SJSA1 (cell line): ENCODE measurements around the gene RRBP1. TPM values are rescaled to one million over a fixed set of nuclear protein-coding genes. Genes with fewer than 3 reads are reported as not detected.
"Not testable (repeated sequence)": the region's sequence is repeated elsewhere in the genome, so short reads cannot be mapped to it uniquely, and the experiment has no call there.

ENCODE experiments used
- DNase-seq, 2 experiments: peaks; one replicate each; pipeline ENCODE4 v3.0.0-alpha.2; 2015 to 2020; ENCODE audit warnings: low spot score in 2 of 2, low read depth in 1 of 2
- H3K27ac ChIP-seq: fragments of 250-450 bp; sonication (Bioruptor Pico); 2 replicates; pipeline ENCODE4 v1.5.1; 2020; ENCODE audit warnings: mild to moderate bottlenecking, moderate library complexity
- H3K27me3 ChIP-seq: fragments of 250-450 bp; sonication (Bioruptor Pico); replicated peaks from 2 replicates; pipeline ENCODE4 v1.5.1; 2020; ENCODE audit warnings: mild to moderate bottlenecking, moderate library complexity
- H3K36me3 ChIP-seq: fragments of 250-450 bp; sonication (Bioruptor Pico); 2 replicates; pipeline ENCODE4 v1.5.1; 2020; ENCODE audit warnings: mild to moderate bottlenecking
- H3K4me1 ChIP-seq: fragments of 250-450 bp; sonication (Bioruptor Pico); replicated peaks from 2 replicates; pipeline ENCODE4 v1.6.1; 2021; ENCODE audit warnings: mild to moderate bottlenecking
- H3K4me3 ChIP-seq: fragments of 250-450 bp; sonication (Bioruptor Pico); 2 replicates; pipeline ENCODE4 v1.5.1; 2020; ENCODE audit warnings: mild to moderate bottlenecking
- H3K9me3 ChIP-seq: fragments of 250-450 bp; sonication (Bioruptor Pico); replicated peaks from 2 replicates; pipeline ENCODE4 v1.5.1; 2020; ENCODE audit warnings: mild to moderate bottlenecking
- total RNA-seq: library from RNA; depleted of rRNA; stranded (reverse); fragments of >200 nt; shearing (Covaris generic); gene quantifications from 2 replicates; pipeline ENCODE4 v1.2.3, GENCODE V29; 2014

RRBP1 gene
- total RNA-seq, 1 experiment from 2014 or later: 272 TPM

DNA sequence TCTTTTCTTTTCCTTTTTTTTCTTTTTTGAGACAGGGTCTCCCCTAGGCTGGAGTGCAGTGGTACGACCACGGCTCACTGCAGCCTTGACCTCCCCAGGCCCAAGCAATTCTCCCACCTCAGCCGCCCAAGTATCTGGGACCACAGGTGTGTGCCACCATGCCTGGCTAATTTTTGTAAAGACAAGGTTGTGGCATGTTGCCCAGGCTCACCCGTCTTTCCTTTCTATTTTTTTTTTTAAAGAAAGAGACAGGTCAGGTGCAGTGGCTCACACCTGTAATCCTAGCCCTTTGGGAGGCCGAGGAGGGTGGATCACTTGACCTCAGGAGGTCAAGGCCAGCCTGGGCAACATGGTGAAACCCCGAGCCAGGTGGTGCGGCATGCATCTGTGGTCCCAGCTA is 34.3 kb upstream of the RRBP1 start:
- no peak overlapping the region for H3K4me3 ChIP-seq
- DNase-seq: no peak
- H3K27me3 ChIP-seq: no peaks in the 10 kb centered on the region
- no peak overlapping the region for H3K27ac ChIP-seq
- peaks cover 41% of the 10 kb centered on the region for H3K4me1 ChIP-seq
- no peaks in the 10 kb centered on the region for H3K9me3 ChIP-seq
- no peaks in the 10 kb centered on the region for H3K36me3 ChIP-seq

DNA sequence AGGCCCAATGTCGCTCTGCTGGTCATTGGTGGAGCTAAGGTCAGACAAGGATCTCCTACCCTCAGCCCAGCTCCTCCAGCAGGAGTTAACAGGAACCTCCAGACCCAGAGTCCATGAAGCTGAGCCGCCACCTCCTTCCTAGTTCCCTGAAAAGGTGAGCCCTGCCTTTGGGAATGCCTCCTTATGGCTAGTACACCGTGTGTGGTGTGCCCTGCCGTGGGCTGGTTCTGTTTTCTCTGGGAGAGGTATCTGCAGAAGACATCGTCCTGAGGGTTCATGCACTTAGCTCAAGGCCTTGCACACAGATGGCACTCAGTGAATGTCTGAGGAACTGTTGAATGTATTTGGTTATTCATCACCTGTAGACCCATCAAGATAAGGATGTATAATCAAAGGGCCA is 33.0 kb upstream of the RRBP1 start:
- Histone ChIP-seq H3K9me3 (no peaks in the 10 kb centered on the region), H3K4me3 (no peak overlapping the region), H3K36me3 (no peaks in the 10 kb centered on the region), H3K4me1 (peaks cover 51% of the 10 kb centered on the region), H3K27ac (no peak overlapping the region), H3K27me3 (no peaks in the 10 kb centered on the region)
- no peak for DNase-seq

GRCh38 chr20:17714597-17714996 is 32.6 kb upstream of the RRBP1 start:
- DNase-seq: peak in 1 of 2 experiments; percentile 29
- H3K9me3 ChIP-seq: no peaks in the 10 kb centered on the region

DNA sequence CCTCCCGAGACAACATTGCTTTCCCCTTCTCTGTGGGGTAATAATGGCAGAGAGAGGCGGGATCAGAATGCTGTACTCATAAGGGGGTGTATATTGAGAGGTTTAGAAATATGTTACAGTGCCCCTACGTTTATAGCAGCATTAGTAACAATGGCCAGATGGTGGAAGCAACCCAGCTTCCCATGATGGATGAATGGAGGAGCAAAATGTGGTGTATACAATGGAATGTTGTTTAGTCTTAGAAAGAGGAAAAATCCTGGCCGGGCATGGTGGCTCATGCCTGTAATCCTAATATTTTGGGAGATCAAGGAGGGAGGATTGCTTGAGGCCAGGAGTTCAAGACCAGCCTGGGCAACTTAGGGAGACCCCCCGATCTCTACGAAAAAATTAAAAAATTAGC is 30.7 kb upstream of the RRBP1 start:
- Histone ChIP-seq H3K4me1 (peaks cover 75% of the 10 kb centered on the region), H3K36me3 (no peaks in the 10 kb centered on the region), H3K27ac (peak overlapping the region; percentile 86), H3K27me3 (no peaks in the 10 kb centered on the region), H3K4me3 (no peak overlapping the region), H3K9me3 (no peaks in the 10 kb centered on the region)
- peak; percentile 63 to 75 for DNase-seq

More at GRCh38 chr20:17714597-17714996, 32.6 kb upstream of the RRBP1 start:
- Histone ChIP-seq H3K27me3 (no peaks in the 10 kb centered on the region), H3K36me3 (no peaks in the 10 kb centered on the region), H3K27ac (no peak overlapping the region), H3K4me1 (peaks cover 56% of the 10 kb centered on the region), H3K4me3 (no peak overlapping the region)

- no peaks in the 10 kb centered on the region for H3K36me3 ChIP-seq
- H3K27ac ChIP-seq: peak overlapping the region; percentile 86
Observed at GRCh38 chr20:17712201-17712600, 30.2 kb upstream of the RRBP1 start.

DNA sequence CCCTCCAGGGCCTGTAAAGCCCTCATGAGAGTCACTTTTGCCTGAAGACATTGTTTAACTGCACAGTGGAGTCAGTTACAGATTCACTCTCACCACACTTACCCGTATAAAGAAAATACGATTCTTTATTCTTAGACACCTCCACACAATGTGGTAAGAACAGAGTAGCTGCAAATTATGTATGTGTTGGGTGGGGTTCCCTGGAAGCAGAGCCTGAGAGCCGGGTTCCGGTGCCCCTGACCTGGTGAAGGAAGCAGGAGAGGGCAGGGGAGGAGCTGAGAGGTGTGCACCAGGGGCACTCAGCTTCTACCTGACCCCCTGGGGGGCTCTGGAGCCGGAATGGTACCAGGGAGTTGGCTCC is 29.2 kb upstream of the RRBP1 start:
- Histone ChIP-seq H3K36me3 (no peaks in the 10 kb centered on the region), H3K4me3 (no peak overlapping the region), H3K27ac (peak overlapping the region; percentile 86), H3K4me1 (peaks cover 76% of the 10 kb centered on the region), H3K27me3 (no peaks in the 10 kb centered on the region), H3K9me3 (no peaks in the 10 kb centered on the region)
- DNase-seq: no peak

More at GRCh38 chr20:17712201-17712600, 30.2 kb upstream of the RRBP1 start:
- no peaks in the 10 kb centered on the region for H3K27me3 ChIP-seq
- H3K4me1 ChIP-seq: peaks cover 76% of the 10 kb centered on the region
- no peaks in the 10 kb centered on the region for H3K9me3 ChIP-seq
- H3K4me3 ChIP-seq: no peak overlapping the region
- peak in 1 of 2 experiments; percentile 11 for DNase-seq

DNA sequence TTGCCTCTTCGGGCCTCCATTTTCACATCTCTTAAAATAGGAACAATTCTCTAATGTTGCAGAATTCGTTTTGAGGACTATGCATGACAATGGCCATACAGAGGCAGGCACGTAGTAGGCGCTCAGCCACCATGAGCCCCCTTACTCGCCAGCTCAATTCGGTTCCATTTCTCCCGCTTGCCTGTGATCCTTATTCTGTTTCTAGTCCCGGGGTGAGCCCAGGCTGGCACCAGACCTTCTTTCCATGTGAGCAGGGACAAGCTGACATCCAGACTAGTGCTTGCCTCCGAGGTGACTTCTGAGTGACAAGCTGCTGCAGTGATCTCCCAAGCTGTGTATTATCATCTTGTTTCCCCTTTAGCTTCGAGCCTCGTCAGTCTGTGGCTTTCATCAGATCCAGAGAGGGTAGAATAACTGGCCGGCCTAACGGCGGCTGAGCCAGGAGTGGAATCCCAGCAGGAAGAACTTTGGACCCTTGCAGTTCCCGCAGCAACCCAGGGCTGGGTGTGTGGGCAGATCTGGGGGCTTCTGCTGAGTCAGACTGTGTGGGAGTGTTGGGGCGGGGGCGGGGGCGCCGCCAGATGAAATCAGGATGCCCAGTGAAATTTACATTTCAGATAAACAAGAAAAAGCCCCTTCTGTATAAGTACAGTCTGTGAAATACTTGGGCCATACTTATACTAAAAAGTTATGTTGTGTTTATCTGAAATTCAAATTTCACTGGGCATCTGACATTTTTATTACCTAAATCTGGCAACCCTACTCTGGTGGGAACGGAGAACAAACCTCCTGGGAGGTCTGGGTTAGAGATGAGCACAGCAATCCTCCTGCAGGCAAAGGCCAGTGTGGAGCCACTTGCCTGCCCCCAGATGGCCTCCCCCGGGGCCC is 28.6 kb upstream of the RRBP1 start:
- H3K9me3 ChIP-seq: no peaks in the 10 kb centered on the region
- H3K27ac ChIP-seq: peak overlapping the region; percentile 86
- peak; percentile 92 to 94 for DNase-seq
- no peaks in the 10 kb centered on the region for H3K36me3 ChIP-seq
- peak overlapping the region; percentile 17 for H3K4me3 ChIP-seq
- no peaks in the 10 kb centered on the region for H3K27me3 ChIP-seq
- peaks cover 72% of the 10 kb centered on the region for H3K4me1 ChIP-seq

DNA sequence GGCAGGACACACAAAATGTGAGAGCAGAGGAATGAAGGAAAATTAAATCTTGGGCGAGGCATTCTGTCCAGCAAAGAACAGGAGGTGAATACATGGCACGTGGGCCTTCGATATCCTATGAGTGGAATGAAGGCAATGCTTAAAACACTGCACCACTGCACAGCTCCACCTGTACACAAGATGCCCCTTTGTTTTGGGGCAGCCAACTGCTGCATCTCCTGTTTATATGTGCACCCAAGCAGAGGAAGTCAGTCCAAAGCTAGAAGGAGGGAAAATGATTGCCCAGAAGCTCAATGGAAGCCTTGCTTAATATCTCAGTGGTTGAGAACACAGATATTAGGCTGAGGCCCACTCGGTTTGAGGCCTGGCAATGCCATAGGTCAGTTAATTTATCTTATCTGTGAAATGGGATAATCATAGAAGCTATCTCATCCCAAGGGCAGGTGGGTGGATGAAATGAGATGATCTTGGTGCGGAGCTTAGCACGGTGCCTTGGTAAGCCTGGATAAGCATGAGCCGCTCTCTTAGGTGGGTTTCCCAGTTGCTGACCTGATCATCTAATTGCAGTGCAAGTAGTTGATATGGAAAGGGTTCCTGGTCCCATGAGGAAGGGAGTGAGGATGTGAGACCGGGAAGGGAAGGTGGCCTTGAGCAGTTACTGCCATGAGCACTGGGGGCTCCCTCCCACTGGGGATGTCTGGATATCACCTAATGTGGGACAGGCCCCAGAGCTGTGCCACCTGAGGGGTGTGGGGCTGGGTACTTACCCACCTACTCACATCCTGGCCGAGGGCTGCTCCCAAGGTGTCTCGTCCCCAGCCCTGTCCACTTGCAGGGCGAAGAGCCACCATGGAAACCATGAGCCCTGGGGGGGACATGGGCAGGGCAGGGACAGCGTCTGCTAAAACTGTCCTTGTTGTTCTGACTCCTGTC is 27.6 kb upstream of the RRBP1 start:
- H3K27ac ChIP-seq: peak overlapping the region; percentile 86
- no peak for DNase-seq
- no peaks in the 10 kb centered on the region for H3K27me3 ChIP-seq

GRCh38 chr20:17708675-17709360 is 26.8 kb upstream of the RRBP1 start:
- Histone ChIP-seq H3K9me3 (no peaks in the 10 kb centered on the region), H3K36me3 (no peaks in the 10 kb centered on the region), H3K4me3 (no peak overlapping the region), H3K4me1 (peaks cover 56% of the 10 kb centered on the region), H3K27me3 (no peaks in the 10 kb centered on the region), H3K27ac (peak overlapping the region; percentile 52)
- DNase-seq: peak in 1 of 2 experiments; percentile 38

More for the DNA sequence above, 27.6 kb upstream of the RRBP1 start:
- Histone ChIP-seq H3K9me3 (no peaks in the 10 kb centered on the region), H3K4me1 (peaks cover 62% of the 10 kb centered on the region), H3K4me3 (no peak overlapping the region; the same call in 1 of the 2 replicates), H3K36me3 (no peaks in the 10 kb centered on the region)

DNA sequence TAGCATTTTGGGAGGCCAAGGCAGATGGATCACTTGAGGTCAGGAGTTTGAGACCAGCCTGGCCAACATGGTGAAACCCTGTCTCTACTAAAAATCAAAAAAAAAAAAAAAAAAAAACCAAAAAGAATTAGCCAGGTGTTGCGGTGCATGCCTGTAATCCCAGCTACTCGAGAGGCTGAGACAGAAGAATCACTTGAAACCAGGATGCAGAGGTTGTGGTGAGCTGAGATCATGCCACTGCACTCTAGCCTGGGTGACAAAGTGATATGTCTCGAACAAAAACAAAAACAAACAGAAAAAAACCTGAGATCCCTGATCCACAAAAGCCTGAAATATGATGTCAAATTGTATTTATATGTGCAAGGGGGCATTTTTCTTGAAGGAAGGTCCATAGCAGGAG is 25.9 kb upstream of the RRBP1 start:
- H3K4me3 ChIP-seq, H3K27me3 ChIP-seq, H3K36me3 ChIP-seq, H3K9me3 ChIP-seq: not testable (repeated sequence)
- H3K27ac ChIP-seq: peak overlapping the region; percentile 52
- peak in 1 of 2 experiments; percentile 10 for DNase-seq
- peaks cover 51% of the 10 kb centered on the region for H3K4me1 ChIP-seq

- Histone ChIP-seq H3K9me3 (no peaks in the 10 kb centered on the region), H3K27me3 (no peaks in the 10 kb centered on the region), H3K4me1 (peaks cover 38% of the 10 kb centered on the region), H3K27ac (no peak overlapping the region), H3K36me3 (no peaks in the 10 kb centered on the region), H3K4me3 (no peak overlapping the region)
- DNase-seq: no peak
Observed at GRCh38 chr20:17706632-17707031, 24.6 kb upstream of the RRBP1 start.

- H3K36me3 ChIP-seq: no peaks in the 10 kb centered on the region
- no peak for DNase-seq
- no peaks in the 10 kb centered on the region for H3K9me3 ChIP-seq
- H3K27me3 ChIP-seq: no peaks in the 10 kb centered on the region
- H3K4me1 ChIP-seq: peaks cover 33% of the 10 kb centered on the region
- H3K4me3 ChIP-seq: no peak overlapping the region
- no peak overlapping the region for H3K27ac ChIP-seq
Observed at GRCh38 chr20:17705916-17706315, 23.9 kb upstream of the RRBP1 start.

DNA sequence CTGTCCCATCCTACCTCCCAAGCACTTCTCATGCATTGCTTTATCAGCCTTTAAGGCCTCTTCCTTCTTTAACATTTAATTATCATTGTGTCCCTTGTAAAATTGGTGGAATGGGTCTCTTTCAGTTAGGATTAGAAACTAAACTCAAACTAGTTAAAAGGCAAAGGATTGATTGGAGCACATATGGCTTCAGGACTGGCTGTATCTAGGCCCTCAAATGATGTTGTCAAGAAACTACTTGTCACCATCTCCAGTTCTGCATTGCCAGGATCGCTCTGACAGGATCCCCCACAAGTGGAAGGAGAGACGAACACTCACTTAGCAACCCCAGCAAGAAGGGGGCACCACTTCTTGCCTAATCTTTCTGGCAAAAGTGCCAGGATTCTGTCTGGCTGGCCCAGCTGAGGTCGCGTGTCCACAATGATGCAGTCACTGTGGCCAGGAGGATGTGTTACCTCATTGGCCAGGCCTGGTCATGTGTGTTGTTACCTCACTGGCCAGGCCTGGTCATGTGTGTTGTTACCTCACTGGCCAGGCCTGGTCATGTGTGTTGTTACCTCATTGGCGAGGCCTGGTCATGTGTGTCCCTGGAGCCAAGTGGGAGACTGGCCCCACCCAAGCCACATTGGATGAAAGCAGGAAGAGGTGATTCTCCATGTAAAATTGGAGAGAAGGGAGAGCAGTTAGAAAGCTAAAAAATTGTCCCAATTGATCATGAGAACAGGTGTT is 22.7 kb upstream of the RRBP1 start:
- H3K27ac ChIP-seq: no peak overlapping the region
- no peaks in the 10 kb centered on the region for H3K36me3 ChIP-seq
- no peak for DNase-seq
- H3K27me3 ChIP-seq: no peaks in the 10 kb centered on the region
- H3K9me3 ChIP-seq: no peaks in the 10 kb centered on the region
- H3K4me1 ChIP-seq: peaks cover 22% of the 10 kb centered on the region
- no peak overlapping the region for H3K4me3 ChIP-seq
